HG02840 (cell line): ENCODE measurements around the gene TLK2.

Experiments used
- ATAC-seq: cut with Tn5 transposase; IDR thresholded peaks from one replicate; pipeline ENCODE4 v1.9.1; 2021; ENCODE audit warnings: mild to moderate bottlenecking, moderate library complexity, moderate number of reproducible peaks; ENCODE audit not compliant: unreplicated experiment, low FRiP score

Gene TLK2

DNA sequence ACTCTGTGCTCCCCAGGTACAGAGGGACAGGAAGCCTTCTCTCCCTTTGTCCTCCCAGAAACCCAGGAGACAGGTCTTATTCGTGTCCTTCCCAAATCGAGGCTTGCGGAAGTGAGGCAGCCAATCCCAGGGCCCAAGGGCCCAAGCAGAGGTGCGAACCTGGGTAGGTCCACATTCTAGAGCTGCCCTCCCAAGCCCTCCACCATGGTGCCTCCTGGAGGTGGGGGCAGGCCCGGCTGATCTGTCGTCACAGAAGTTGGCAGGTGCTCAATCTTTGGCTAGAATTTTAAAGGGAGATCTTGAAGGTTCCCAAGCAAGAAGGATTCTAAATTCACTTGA lies 170.3 kb downstream of the TLK2 start:
- ATAC-seq = no peak

GRCh38 chr17:62649570-62649969 lies 170.9 kb downstream of the TLK2 start:
- ATAC-seq = no peak

DNA sequence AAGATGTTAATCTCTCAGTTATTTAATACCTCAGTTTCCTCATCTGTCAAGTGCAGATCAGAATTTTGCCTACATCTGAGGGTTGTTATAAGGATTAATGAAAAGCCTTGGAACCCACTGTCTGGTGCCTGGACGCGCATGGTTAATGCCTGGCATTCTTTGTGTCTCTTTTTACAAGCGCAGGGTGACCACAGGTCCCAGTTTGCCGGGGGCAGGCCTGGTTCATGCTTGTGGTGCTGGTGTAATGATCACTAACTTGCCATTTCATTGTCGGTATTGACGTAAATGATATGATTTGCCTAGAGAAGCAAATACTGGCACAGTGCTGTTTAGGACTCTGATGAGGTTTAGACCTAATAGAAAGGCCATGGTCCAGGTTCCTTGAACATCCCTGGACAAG lies 172.0 kb downstream of the TLK2 start:
- no peak for ATAC-seq

DNA sequence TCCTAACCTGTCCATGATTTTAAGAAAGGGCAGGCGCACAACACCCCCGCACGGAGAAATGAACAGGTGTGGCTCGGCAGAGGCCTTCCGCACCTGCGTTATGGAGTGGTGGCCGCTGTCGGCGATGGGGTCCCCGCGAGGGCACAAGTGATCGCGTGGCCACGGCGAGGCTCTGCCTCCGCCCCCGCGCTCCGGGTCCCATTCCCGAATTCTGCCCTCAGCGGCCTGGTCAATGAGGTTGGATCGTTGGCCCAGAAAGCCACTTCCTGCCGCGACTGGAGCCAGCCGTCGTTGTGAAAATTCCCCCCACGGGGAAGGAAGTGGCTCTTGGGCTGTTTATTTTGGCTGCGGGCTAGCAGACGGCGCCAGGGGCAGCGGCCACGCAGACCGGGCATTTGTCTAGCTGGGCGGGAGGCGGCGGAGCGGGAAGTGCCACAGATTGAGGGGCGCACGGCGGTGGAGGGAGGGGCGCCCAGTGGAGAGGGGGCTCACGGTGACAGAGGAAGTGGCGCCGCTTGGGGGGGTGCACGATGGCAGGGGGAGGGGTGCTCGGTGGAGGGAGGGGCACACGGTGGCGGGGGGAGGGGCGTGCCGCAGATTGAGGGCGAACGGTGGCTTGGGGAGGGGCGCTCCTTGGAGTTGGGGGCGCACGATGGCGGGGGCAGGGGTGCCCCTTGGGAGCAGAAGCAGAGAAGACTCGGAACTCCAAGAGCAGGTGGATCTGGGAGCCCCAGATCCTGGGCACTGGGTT lies 173.8 kb downstream of the TLK2 start:
- ATAC-seq = no peak

GRCh38 chr17:62653002-62653825 lies 174.6 kb downstream of the TLK2 start:
- ATAC-seq = peak; percentile 73

DNA sequence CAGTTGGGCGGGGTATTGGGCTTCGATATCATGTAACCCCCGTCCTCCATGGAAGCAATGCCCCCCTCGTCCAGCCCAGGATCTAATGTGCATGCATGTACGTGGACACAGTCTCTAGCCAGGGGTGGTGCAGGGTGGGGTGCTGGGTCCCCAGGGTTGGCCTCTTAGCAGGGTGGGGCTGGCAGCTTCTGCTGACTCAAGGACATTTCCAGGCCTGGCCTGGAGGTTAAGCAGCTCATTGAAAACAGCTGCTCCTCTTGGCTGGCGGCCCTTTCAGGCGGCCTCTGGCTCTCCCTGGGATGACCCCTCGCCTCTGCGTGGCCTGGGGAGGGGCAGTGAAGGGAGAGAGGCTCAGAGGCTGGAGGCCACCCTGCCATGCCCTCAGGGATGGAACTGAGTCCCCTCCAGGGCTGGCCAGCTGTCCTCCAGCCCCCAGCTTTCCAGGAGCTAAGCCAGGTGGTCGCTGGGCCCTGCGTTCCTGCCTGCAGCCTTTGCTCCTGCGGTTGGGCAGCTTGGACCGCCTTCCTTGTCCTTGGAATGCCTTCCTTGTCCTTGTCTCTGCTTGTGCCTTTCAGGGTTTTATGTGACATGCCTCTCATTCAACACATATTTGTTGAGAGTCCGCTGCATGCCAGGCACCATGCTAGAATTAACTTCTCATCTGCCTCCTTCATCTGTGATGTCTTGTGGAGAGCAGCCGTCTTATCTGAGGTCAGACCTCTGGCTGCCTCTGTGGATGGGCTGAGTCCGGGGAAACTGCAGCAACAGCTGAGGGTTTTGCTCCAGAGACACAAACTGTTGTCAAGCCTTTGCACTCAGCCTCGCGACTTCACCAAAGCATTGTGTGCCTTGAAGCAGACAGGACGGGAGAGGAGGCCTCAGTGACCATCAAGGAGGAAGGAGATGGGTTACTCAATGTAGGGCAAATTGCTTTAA lies 175.5 kb downstream of the TLK2 start:
- no peak for ATAC-seq

- ATAC-seq = no peak
Observed at GRCh38 chr17:62655656-62656055, 177.0 kb downstream of the TLK2 start.

DNA sequence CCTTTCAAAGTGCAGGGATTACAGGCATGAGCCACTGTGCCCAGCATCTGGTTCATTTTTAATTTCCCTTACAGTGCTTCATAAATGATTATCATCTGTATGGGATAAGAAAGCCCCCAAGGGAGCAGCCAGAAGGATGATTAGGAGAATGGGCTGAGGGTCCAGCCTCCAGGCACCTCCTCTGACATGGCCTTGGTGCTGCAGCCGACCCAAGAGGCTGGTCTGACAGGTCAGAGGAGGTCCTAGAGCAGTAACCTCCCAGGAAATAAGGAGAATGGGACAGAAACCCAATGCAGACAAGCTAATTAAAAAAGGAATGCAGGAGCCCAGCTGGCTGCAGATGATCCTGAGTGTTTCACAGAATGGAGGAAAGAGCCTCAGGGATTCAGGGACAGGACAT lies 177.8 kb downstream of the TLK2 start:
- ATAC-seq = no peak

- no peak for ATAC-seq
Observed at GRCh38 chr17:62657145-62657665, 178.6 kb downstream of the TLK2 start.

GRCh38 chr17:62657690-62658089 lies 179.1 kb downstream of the TLK2 start:
- ATAC-seq = no peak

- no peak for ATAC-seq
Observed at GRCh38 chr17:62658136-62658920, 179.7 kb downstream of the TLK2 start.

DNA sequence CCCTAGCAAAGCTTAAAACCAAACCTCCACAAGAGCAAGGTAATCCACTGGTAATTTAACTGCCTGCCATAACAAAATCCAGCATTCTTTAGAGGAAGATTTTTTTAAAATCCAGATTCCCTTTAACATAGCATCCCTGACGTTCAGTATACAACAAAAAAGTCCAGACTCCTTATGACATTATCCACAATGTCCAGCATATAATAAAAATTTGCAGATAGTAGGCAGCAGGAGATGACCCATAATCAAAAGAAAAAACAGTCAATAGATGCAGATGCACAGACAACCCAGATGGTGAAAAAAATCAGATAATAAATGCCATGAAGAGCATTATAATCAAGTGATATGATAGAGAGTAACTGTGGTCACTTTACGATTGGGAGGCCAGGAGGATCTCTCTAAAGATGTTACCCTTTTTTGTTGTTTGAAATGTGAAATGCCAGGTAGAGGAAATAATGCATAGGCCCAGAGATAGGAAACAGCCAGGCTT lies 182.0 kb downstream of the TLK2 start:
- ATAC-seq = no peak

- ATAC-seq = no peak
Observed at GRCh38 chr17:62661337-62661736, 182.7 kb downstream of the TLK2 start.

DNA sequence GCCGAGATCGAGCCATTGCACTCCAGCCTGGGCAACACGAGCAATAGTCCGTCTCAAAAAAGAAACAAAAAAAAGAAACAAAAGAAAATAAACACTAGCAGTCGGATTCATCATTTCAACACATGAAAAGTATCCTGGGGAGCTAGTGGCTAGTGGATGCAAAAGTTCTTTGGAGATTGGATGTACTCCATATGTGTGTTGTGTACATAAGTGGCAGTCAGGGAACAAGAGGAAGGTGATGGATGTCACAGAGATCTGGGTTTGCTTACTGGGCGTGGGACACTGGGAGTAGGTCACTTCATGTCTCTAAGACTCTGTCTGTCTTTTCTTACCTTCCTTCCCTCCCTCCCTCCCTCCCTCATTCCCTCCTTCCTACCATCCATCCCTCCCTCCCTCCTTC lies 184.2 kb downstream of the TLK2 start:
- ATAC-seq = no peak
